ENCODE measurements around the gene TRIM51. TPM values are rescaled to one million over a fixed set of nuclear protein-coding genes. Genes with fewer than 3 reads are reported as not detected.
"Not testable (repeated sequence)": the region's sequence is repeated elsewhere in the genome, so short reads cannot be mapped to it uniquely, and the experiment has no call there.

Gene TRIM51
- total RNA-seq, 1 donor from 2014 or later = not detected

GRCh38 chr11:55884995-55885394 lies 1.9 kb downstream of the TRIM51 start:
- H3K27me3 Mint-ChIP-seq; DNase-seq (ENCODE audit: extremely low spot score, unreplicated experiment); H3K36me3 Mint-ChIP-seq; H3K9me3 Mint-ChIP-seq; H3K4me1 Mint-ChIP-seq (ENCODE audit: unreplicated experiment); H3K27ac Mint-ChIP-seq; H3K4me3 Mint-ChIP-seq: not testable (repeated sequence)

- not testable (repeated sequence) for H3K9me3 Mint-ChIP-seq; H3K4me1 Mint-ChIP-seq (ENCODE audit: unreplicated experiment); H3K27ac Mint-ChIP-seq; DNase-seq (ENCODE audit: extremely low spot score, unreplicated experiment); H3K27me3 Mint-ChIP-seq; H3K36me3 Mint-ChIP-seq; H3K4me3 Mint-ChIP-seq
Observed at GRCh38 chr11:55885481-55885880, 2.4 kb downstream of the TRIM51 start.

- H3K4me3 Mint-ChIP-seq = no peak overlapping the region
- no peaks in the 10 kb centered on the region for H3K36me3 Mint-ChIP-seq
- H3K27ac Mint-ChIP-seq = no peak overlapping the region
- no peak for DNase-seq (ENCODE audit: extremely low spot score, unreplicated experiment)
- no peak for TF ChIP-seq CTCF (conservative IDR thresholded peaks at IDR 0.05)
- H3K9me3 Mint-ChIP-seq = peaks cover 5% of the 10 kb centered on the region
- H3K4me1 Mint-ChIP-seq (ENCODE audit: unreplicated experiment) = no peaks in the 10 kb centered on the region
- H3K27me3 Mint-ChIP-seq = no peaks in the 10 kb centered on the region
Observed at GRCh38 chr11:55895216-55895615, 12.1 kb downstream of the TRIM51 start.

- Mint-ChIP-seq H3K27me3 (no peaks in the 10 kb centered on the region), H3K27ac (no peak overlapping the region), H3K4me1 (ENCODE audit: unreplicated experiment) (no peaks in the 10 kb centered on the region), H3K9me3 (peaks cover 4% of the 10 kb centered on the region), H3K36me3 (no peaks in the 10 kb centered on the region), H3K4me3 (no peak overlapping the region)
- DNase-seq (ENCODE audit: extremely low spot score, unreplicated experiment) = no peak
- no peak for TF ChIP-seq CTCF (conservative IDR thresholded peaks at IDR 0.05)
Observed at GRCh38 chr11:55902308-55902707, 19.2 kb downstream of the TRIM51 start.

GRCh38 chr11:55914482-55914881 lies 31.4 kb downstream of the TRIM51 start, which contains the start of gene OR5W2:
TSS of gene OR5W2 (minus strand) at chr11:55914582. CDS start at chr11:55914582, 0 bp downstream.
- peaks cover 9% of the 10 kb centered on the region for H3K9me3 Mint-ChIP-seq
- no peaks in the 10 kb centered on the region for H3K36me3 Mint-ChIP-seq
- H3K4me3 Mint-ChIP-seq = no peak within 1 kb of the TSS
- H3K27me3 Mint-ChIP-seq = no peaks in the 10 kb centered on the region
- no peak for TF ChIP-seq CTCF (conservative IDR thresholded peaks at IDR 0.05)
- no peak within 1 kb of the TSS for H3K27ac Mint-ChIP-seq
- DNase-seq (ENCODE audit: extremely low spot score, unreplicated experiment) = no peak
- H3K4me1 Mint-ChIP-seq (ENCODE audit: unreplicated experiment) = no peaks in the 10 kb centered on the region

GRCh38 chr11:55920537-55920936 lies 37.4 kb downstream of the TRIM51 start:
- no peak for TF ChIP-seq CTCF (conservative IDR thresholded peaks at IDR 0.05)
- Mint-ChIP-seq H3K4me3 (no peak overlapping the region), H3K4me1 (ENCODE audit: unreplicated experiment) (no peaks in the 10 kb centered on the region), H3K9me3 (no peaks in the 10 kb centered on the region), H3K27me3 (no peaks in the 10 kb centered on the region), H3K27ac (no peak overlapping the region), H3K36me3 (no peaks in the 10 kb centered on the region)
- no peak for DNase-seq (ENCODE audit: extremely low spot score, unreplicated experiment)

GRCh38 chr11:55936300-55936699 lies 53.2 kb downstream of the TRIM51 start, which contains the start of gene OR5I1:
TSS of gene OR5I1 (minus strand) at chr11:55936400. CDS start at chr11:55936400, 0 bp downstream.
- no peak for TF ChIP-seq CTCF (conservative IDR thresholded peaks at IDR 0.05)
- H3K27me3 Mint-ChIP-seq = no peaks in the 10 kb centered on the region
- no peak for DNase-seq (ENCODE audit: extremely low spot score, unreplicated experiment)
- no peaks in the 10 kb centered on the region for H3K4me1 Mint-ChIP-seq (ENCODE audit: unreplicated experiment)
- H3K4me3 Mint-ChIP-seq = no peak within 1 kb of the TSS
- H3K36me3 Mint-ChIP-seq = no peaks in the 10 kb centered on the region
- H3K9me3 Mint-ChIP-seq = no peaks in the 10 kb centered on the region
- no peak within 1 kb of the TSS for H3K27ac Mint-ChIP-seq

Measured in type B pancreatic cell (in vitro differentiated cells).